Endometrial microvascular endothelial cells (primary cell): ENCODE measurements around the gene CCK. TPM values are rescaled to one million over a fixed set of nuclear protein-coding genes. Genes with fewer than 3 reads are reported as not detected.
"Not testable (repeated sequence)": the region's sequence is repeated elsewhere in the genome, so short reads cannot be mapped to it uniquely, and the experiment has no call there.

Experiments
- in situ Hi-C: cut with HindIII; loops from 2 replicates; pipeline ENCODE4 v1.10.0; 2017; ENCODE audit warnings: low sequenced_read_pairs, low pct_unique_long_range_greater_than_20kb; ENCODE audit errors: inconsistent ontology term
- total RNA-seq: library from RNA; depleted of rRNA; stranded (reverse); fragments of >200 nt; gene quantifications from one replicate; pipeline ENCODE4 v1.2.3, GENCODE V29; 2015; ENCODE audit errors: inconsistent ontology term

Gene CCK
- not detected for total RNA-seq

- in situ Hi-C loops, result no loop called here
These were observed at the start of gene CCK for GRCh38 chr3:42266085-42266484. Gene CCK (minus strand): TSS chr3:42266185. CDS start chr3:42263630, 2,555 bp downstream.

- in situ Hi-C loops, result no loop called here
These were observed 48.4 kb upstream of the CCK start for GRCh38 chr3:42314411-42314810.

DNA sequence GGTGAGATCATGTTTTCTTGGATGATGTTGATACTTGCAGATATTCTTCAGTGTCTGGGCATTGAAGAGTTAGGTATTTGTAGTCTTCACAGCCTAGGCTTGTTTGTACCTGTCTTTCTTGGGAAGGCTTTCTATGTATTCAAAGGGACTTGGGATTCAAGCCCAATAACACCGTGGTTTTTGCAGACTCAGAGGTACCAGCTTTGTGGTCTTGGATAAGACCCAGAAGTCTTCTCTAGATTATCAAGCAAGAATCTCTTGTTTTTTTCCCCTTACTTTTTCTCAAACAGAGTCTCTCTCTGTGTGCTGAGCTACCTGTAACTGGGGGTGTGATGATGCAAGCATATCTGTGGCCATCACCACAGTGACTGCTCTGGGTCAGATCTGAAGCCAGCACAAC lies 42.7 kb upstream of the CCK start:
- in situ Hi-C loops, result no loop called here

DNA sequence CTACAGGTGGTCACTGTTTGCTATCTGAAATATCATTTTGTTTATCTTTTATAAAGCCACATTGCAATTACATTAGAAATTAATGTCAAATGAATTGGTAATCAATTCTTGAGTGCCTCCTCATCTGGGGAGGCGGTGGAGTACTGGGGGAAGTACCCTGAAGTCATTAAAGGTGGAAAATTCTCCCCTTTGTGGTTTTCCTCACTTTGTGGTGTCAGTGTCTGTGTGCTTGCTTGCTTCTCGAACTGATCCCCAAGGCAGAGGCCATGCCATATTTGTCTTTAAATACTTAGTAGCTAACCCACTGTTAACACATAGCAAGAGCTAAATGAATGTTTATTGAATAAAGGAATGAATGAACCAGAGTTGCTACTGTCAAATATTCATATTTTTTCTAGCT lies 40.5 kb upstream of the CCK start:
- in situ Hi-C loops, result no loop called here

DNA sequence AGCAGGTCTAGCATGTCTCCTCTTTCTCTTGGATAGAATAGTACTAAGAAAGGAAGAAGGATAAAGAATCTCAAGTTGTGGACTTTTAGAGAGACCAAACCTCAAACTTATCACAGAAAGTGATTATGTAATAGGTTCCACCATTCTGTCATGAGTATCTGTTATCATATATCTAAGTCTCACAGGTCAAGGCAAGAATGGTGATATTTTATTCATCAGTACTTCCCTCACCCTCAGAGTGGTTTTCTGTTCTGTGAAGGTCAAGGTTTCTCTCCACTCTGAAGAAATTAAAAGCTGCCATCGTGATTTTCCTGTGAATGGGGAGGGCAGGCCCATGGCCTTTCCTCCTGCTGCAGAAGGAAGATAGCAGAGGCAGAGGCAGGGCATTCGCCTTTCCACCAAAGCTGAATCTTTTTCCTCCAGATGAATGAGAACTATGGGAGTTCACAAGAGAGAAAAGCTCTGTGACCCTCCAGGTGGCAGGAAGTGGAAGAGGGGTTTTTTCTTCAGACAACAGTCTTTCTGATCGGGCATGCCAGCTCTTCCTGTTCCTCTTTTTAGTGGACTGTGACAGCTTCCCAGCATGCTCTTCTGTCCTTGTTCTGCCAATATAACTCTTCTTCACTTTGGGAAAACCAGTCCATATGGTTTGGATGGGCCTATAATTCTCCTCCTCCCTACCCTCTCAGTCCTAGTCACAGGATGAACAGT lies 37.1 kb upstream of the CCK start:
- in situ Hi-C loops, result no loop called here

- in situ Hi-C loops, result no loop called here
These were observed 35.6 kb upstream of the CCK start for GRCh38 chr3:42301446-42302175.

DNA sequence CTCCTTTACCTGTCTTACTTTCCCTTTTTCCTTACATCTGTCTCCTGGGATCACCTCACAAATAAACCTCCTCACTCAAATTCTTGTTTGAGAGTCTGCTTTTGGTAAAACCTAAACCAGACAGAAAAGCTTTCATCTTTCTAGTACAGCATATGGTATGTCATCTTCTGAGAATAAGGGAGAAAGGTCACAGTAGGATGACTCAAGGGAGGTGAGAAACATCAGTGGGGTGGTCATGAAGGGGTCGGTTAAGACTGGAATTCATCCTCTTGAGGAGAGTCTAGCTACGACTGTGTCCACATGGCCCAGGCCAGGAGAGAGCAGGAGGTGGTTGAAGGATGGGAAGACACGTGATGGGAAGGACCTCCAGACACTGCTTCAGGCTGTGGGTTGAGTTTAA lies 34.8 kb upstream of the CCK start:
- in situ Hi-C loops, result no loop called here

GRCh38 chr3:42300013-42300412 lies 34.0 kb upstream of the CCK start:
- in situ Hi-C loops, result no loop called here

- in situ Hi-C loops, result no loop called here
These were observed 32.3 kb upstream of the CCK start for GRCh38 chr3:42298259-42298658.

DNA sequence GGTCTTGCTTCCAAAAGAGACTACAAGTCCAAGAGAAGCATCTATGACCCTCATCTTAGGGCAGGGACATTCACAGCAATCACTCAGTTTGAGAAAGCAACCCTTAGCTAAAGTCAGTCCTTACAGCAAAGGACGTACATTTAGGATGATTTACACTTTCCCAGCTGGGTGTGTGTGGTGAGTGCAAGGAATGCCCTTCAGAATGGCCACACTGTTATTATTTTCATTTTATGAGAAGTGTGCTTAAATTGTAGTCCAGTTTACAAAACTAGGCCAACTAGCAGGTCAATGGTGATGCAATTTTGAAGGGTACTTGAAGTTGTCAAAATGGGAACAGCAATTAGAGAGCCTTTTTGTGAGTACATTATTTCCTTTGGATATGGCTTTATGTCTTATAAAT lies 26.0 kb upstream of the CCK start:
- in situ Hi-C loops, result no loop called here

DNA sequence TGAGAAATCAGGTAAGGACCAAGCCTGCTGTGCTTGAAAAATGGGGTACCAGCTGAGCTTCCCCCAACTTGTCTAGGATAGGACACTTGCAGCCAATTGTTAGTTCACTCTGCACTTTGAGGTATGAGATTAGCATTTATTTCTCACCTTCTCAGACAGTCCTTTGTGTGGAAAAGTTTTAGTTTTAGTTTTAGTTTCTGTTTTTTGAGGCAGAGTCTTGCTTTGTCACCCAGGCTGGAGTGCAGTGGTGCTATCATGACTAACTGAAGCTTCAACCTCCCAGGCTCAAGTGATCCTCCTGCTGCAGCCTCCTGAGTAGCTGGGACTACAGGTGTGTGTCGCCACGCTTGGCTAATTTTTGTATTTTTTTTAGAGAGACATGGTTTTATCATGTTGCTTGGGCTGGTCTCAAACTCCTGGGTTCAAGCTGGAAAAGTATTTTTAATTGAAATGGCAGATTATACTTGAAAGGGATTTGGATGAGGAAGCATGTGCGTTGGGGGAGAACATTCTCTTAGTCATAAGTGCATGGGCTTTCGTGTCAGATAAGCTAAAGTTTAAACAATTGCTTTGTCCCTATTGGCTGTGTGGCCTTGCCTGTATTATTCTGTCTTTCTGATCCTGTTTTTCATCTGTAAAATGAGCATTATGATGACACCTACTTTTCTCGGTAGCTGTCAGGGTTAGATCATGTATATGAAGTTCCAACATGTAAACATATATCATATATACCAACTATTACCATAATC lies 25.2 kb upstream of the CCK start:
- in situ Hi-C loops, result no loop called here

- in situ Hi-C loops, result no loop called here
These were observed 23.0 kb upstream of the CCK start for GRCh38 chr3:42289026-42289425.

DNA sequence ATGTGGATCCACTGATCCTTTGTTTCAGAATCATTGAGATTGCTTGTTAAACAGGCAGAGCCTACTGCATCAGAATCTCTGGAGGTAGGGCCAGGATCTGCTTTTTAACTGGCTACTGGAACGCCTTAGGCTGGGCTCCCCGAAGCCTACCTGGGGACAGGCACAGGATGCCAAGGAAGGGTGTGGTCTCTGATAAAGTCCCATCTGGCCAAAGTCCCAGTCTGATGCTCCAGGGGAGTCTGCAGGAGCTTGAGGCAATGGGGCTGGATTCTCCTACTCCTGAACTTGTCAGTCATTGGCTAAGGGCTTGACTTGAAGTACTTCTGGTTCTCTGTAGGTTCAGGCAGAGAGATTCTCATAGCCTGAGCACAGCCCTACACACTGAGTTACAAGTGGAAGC lies 22.4 kb upstream of the CCK start:
- in situ Hi-C loops, result no loop called here

DNA sequence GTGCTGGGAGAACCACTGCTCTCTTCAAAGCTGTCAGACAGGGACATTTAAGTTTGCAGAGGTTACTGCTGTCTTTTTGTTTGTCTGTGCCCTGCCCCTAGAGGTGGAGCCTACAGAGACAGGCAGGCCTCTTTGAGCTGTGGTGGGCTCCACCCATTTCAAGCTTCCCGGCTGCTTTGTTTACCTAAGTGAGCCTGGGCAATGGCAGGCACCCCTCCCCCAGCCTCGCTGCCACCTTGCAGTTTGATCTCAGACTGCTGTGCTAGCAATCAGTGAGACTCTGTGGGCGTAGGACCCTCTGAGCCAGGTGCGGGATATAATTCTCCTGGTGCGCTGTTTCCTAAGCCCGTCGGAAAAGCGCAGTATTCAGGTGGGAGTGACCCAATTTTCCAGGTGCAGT lies 21.4 kb upstream of the CCK start:
- in situ Hi-C loops, result not testable (repeated sequence)

DNA sequence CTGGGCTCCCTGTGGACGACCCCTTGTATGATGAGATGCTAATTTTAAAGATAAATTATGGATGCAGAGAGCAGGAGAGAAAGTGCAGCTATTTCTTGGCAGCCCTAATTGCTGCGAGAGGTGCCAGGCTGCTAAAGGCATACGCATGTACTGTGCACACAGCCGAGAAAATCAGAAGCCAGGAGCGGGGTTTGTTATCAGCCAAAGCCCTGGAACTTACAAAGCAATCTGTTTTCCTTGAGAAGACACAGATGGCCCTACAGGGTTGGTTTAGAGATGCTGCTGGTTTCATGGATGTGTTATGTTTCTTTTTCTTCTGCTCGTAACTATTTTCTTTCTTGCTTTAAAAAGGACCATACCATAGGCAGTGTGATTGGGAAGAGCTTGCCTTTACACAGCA lies 11.7 kb upstream of the CCK start:
- in situ Hi-C loops, result no loop called here

DNA sequence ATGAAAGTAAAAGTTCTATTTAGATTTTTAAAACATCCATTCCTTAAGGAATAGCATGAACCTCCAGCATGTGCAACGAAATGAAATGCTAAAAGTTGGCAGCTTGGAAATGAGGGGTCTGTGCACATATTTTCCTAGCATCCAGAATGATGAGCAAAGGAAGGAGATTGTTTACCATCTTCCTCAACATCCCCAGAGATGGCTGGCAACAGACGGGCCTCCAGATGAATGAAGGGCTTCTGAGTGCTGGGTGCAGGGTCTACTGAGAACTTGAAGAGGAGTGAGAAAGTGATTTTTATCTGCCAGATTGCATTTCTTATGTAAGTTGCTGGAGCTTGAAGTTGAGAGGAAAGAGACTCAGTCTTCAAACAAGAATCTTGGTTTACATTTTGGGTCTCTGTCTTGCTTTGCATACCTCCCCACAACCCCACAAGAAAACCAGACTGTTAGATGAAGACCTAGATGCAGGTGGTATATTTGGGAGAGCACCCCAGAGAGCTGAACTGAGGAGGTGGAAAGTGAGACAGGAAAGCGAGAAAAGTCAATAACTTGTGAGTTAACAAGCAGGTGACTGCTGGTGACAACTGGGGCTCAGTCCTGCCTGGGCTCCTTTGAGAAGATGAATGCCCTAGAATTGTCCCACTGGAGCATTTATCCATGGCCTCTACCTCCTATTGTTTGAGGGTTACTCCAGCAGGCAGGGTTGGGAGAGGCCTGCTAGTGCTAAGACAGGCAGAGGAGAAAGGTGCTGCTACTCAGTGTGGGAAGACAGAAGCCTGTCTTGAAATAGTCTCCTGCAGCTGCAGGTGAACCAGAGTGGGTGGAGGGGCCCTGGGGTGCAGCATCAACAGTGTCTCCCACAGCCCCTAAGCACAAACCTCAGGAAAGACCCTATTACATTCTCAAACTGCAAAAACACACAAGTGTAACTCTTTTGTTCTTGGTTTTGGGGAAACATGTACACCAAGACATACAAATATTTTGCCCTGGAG lies 10.5 kb upstream of the CCK start:
- in situ Hi-C loops, result no loop called here

GRCh38 chr3:42275217-42275616 lies 9.2 kb upstream of the CCK start:
- in situ Hi-C loops, result no loop called here

- in situ Hi-C loops, result no loop called here
These were observed 8.3 kb upstream of the CCK start for GRCh38 chr3:42274266-42274665.

DNA sequence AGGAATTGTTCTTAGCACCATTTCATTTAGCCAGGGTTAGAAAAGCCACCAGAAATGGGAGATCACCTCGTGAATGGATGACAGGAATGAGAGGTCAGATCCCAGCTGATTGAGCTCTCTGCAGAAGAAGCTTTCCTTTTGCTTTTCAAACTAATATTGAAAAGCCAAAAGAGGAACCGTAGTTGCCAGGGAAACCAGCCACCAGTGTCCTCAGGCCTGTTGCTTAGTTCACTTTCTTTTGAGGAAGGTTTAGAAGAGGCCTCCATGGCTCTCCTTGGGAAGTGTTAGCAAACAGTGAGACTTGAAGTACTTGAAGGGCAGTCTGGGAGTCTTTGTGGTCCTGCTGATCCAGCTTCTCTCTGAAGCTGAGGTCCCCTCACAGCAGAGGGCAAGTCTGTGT lies 7.4 kb upstream of the CCK start:
- in situ Hi-C loops, result no loop called here
